ENCODE measurements around the gene CCDC158. TPM values are rescaled to one million over a fixed set of nuclear protein-coding genes. Genes with fewer than 3 reads are reported as not detected.
"Not testable (repeated sequence)": the region's sequence is repeated elsewhere in the genome, so short reads cannot be mapped to it uniquely, and the experiment has no call there.

Gene CCDC158
- total RNA-seq (2014; rRNA removed; shearing (Covaris generic)), result 0.26 TPM in 1 of 2 replicates, not detected in the other
- polyA plus RNA-seq (2015; cell fraction: cytosol; rRNA removed), result not detected in 2 replicates
- polyA plus RNA-seq (2015; cell fraction: nucleus; rRNA removed), result not detected in 2 replicates

DNA sequence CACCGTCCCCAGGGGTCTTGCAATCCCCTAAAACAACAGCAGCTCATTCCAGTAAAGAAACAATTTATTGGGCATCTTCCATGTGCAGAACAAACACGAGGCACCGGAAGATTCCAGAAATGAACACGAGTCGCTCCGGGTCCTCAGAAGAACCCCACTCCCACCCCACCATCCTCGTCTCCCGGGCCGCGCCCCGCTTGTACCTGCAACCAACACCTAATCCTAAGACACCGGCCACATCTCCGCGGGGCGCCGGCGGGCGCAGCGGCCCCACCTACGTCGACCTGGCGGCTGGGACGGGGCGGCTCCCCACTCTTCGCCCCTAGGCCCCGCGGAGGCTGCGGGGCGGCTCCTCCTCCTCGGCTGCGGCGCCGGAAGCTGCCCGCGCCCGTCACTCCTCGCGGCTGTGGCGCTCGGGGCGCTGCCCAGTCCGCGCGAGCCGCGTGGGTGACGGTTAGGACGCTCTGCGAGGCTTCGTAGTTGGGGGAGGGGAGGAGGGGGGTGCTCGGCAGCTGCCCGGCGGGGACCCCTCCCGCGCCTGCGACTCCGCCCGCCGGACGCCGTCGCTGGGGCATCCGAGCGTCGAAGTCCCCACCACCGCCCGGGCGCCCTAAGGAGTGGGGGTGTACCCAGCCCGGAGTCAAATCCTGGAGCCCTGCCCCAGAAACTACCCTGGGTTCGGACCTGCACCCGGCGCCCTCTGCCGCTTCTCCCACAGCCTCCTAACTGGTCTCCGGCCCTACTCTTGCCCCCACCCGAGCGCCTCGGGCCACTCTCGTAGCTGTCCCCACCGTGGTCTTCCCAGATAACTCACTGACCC lies at the start of gene CCDC158:
CCDC158 (minus strand) TSS at position 380 of the 820 bp plus-strand sequence. CDS start 17,934 bp downstream, outside the sequence.
- in situ Hi-C loops (cut with HindIII; ENCODE audit: low pct_unique_long_range_greater_than_20kb, low sequenced_read_pairs), result no loop called here

GRCh38 chr4:76470532-76470931 lies 49.6 kb upstream of the CCDC158 start:
- in situ Hi-C loops (cut with HindIII; ENCODE audit: low pct_unique_long_range_greater_than_20kb, low sequenced_read_pairs), result no loop called here

More for the DNA sequence above, at the start of gene CCDC158:
- DNase-seq (ENCODE audit: low read depth, low spot score), result no peak

GRCh38 chr4:76470064-76470463 lies 49.1 kb upstream of the CCDC158 start:
- DNase-seq (ENCODE audit: low read depth, low spot score), result no peak

More at GRCh38 chr4:76470532-76470931, 49.6 kb upstream of the CCDC158 start:
- DNase-seq (ENCODE audit: low read depth, low spot score), result no peak

DNA sequence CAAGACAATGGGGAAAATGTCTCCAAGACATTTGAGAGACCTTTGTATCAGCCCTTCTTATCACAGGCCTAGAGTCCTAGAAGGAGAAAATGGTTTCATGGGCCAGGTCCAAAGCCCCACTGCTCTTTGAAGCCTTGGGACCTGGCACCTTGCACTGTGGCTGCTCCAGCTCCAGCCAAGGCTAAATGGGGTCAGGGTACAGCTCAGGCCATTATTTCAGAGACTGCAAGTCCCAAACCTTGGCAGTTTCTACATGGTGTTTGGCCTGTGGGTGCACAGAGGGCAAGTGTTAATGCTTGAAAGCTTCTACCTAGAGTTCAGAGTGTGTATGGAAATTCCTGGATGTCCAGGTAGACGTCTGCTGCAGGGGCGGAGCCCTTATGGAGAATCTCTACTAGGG lies 42.6 kb upstream of the CCDC158 start:
- in situ Hi-C loops (cut with HindIII; ENCODE audit: low pct_unique_long_range_greater_than_20kb, low sequenced_read_pairs), result no loop called here
- no peak for DNase-seq (ENCODE audit: low read depth, low spot score)

More at GRCh38 chr4:76470064-76470463, 49.1 kb upstream of the CCDC158 start:
- in situ Hi-C loops (cut with HindIII; ENCODE audit: low pct_unique_long_range_greater_than_20kb, low sequenced_read_pairs), result no loop called here

- DNase-seq (ENCODE audit: low read depth, low spot score), result no peak
- in situ Hi-C loops (cut with HindIII; ENCODE audit: low pct_unique_long_range_greater_than_20kb, low sequenced_read_pairs), result no loop called here
Observed at GRCh38 chr4:76459291-76459723, 38.4 kb upstream of the CCDC158 start.

DNA sequence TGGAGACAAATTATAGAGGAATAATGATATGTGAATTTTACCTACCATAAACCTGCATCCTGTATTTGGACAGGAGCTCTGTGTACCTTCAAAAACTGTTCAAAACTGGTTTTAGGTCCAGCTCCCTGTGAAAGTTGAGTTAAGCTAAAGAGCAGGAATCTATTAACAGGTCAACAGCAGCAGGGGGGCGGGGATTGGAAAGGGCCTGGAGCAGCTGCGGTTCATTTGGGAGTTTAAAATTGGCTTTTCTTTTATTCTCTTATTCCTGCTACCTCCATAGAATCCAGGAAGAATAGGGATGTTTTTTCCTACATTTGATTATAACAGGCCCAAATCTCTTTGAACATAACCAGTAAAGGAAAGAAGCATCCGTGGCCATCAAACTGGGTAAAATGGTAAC lies 37.9 kb upstream of the CCDC158 start:
- in situ Hi-C loops (cut with HindIII; ENCODE audit: low pct_unique_long_range_greater_than_20kb, low sequenced_read_pairs), result no loop called here
- no peak for DNase-seq (ENCODE audit: low read depth, low spot score)

GRCh38 chr4:76458297-76458696 lies 37.4 kb upstream of the CCDC158 start:
- DNase-seq (ENCODE audit: low read depth, low spot score), result no peak
- in situ Hi-C loops (cut with HindIII; ENCODE audit: low pct_unique_long_range_greater_than_20kb, low sequenced_read_pairs), result no loop called here

DNA sequence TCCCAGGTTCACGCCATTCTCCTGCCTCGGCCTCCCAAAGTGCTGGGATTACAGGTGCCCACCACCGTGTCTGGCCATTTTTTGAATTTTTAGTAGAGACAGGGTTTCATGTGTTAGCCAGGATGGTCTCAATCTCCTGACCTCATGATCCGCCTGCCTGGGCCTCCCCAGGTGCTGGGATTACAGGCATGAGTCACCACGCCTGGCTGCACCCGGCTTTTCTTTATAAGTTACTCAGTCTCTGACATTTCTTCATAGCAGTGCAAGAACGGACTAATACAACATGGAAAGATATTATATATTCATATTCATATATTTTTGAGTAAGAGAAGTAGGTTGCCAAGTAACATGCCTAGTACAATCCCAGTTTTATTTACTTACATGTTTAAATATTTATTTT lies 36.9 kb upstream of the CCDC158 start:
- in situ Hi-C loops (cut with HindIII; ENCODE audit: low pct_unique_long_range_greater_than_20kb, low sequenced_read_pairs), result no loop called here
- no peak for DNase-seq (ENCODE audit: low read depth, low spot score)

DNA sequence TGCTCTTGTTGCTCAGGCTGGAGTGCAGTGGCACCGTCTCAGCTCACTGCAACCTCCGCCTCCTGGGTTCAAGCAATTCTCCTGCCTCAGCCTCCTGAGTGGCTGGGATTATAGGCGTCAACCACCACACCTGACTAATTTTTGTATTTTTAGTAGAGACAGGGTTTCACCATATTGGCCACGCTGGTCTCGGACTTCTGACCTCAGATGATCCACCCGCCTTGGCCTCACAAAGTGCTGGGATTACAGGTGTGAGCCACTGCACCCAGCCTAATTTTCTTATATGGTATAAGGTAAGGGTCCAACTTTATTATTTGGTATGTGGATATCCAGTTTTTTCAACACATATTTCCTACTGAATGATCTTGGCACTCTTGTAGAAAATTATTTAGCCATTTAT lies 33.1 kb upstream of the CCDC158 start:
- in situ Hi-C loops (cut with HindIII; ENCODE audit: low pct_unique_long_range_greater_than_20kb, low sequenced_read_pairs); DNase-seq (ENCODE audit: low read depth, low spot score): not testable (repeated sequence)

- no peak for DNase-seq (ENCODE audit: low read depth, low spot score)
- in situ Hi-C loops (cut with HindIII; ENCODE audit: low pct_unique_long_range_greater_than_20kb, low sequenced_read_pairs), result no loop called here
Observed at GRCh38 chr4:76453232-76453631, 32.3 kb upstream of the CCDC158 start.

GRCh38 chr4:76449833-76450232 lies 28.9 kb upstream of the CCDC158 start:
- DNase-seq (ENCODE audit: low read depth, low spot score), result peak; percentile 49
- in situ Hi-C loops (cut with HindIII; ENCODE audit: low pct_unique_long_range_greater_than_20kb, low sequenced_read_pairs), result no loop called here

- in situ Hi-C loops (cut with HindIII; ENCODE audit: low pct_unique_long_range_greater_than_20kb, low sequenced_read_pairs), result no loop called here
Observed at GRCh38 chr4:76449362-76449767, 28.4 kb upstream of the CCDC158 start.

DNA sequence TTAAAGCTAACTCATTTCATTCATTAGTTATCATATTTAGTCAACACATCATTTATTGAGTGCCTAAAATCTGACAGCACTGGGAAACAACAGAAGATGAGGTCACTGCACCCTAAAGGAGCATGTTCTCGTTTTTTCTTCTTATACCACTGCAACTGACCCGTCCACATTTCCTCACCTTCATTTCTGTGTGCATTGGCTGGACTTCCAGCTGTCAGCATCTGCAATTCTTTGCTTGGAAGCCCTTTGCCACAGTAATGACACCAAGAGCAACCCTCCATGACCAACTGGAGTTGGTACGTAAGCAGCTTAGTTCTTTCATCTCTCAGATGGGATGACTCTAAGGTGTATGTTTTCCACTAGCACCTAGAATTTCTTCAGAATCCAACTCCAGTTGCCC lies 27.3 kb upstream of the CCDC158 start:
- in situ Hi-C loops (cut with HindIII; ENCODE audit: low pct_unique_long_range_greater_than_20kb, low sequenced_read_pairs), result no loop called here
- no peak for DNase-seq (ENCODE audit: low read depth, low spot score)

More at GRCh38 chr4:76449362-76449767, 28.4 kb upstream of the CCDC158 start:
- DNase-seq (ENCODE audit: low read depth, low spot score), result peak; percentile 93

GRCh38 chr4:76447393-76447851 lies 26.5 kb upstream of the CCDC158 start:
- in situ Hi-C loops (cut with HindIII; ENCODE audit: low pct_unique_long_range_greater_than_20kb, low sequenced_read_pairs), result no loop called here
- DNase-seq (ENCODE audit: low read depth, low spot score), result peak; percentile 93

- DNase-seq (ENCODE audit: low read depth, low spot score), result no peak
- in situ Hi-C loops (cut with HindIII; ENCODE audit: low pct_unique_long_range_greater_than_20kb, low sequenced_read_pairs), result no loop called here
Observed at GRCh38 chr4:76445911-76446310, 25.0 kb upstream of the CCDC158 start.

GRCh38 chr4:76443376-76443775 lies 22.4 kb upstream of the CCDC158 start:
- in situ Hi-C loops (cut with HindIII; ENCODE audit: low pct_unique_long_range_greater_than_20kb, low sequenced_read_pairs), result no loop called here

DNA sequence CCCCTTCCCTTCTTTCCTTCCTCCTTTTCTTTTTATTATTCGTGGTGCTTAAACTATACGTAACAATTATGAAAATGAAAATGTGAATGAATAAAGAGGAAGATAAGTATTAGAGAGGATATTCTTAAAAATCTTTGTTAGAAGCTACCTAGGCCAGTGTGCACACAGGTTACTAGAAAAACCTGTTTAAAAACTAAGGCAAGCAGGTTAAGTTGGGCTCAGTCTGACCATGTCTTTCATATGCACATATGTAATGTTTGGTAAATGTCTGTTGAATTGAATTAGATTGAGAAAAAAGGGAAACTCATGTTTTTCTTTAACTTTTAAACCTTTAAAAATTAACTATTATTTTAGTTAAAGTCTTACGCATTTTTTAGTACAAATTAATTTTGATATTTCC lies 21.9 kb upstream of the CCDC158 start:
- DNase-seq (ENCODE audit: low read depth, low spot score), result no peak
- in situ Hi-C loops (cut with HindIII; ENCODE audit: low pct_unique_long_range_greater_than_20kb, low sequenced_read_pairs), result no loop called here

More at GRCh38 chr4:76443376-76443775, 22.4 kb upstream of the CCDC158 start:
- no peak for DNase-seq (ENCODE audit: low read depth, low spot score)

DNA sequence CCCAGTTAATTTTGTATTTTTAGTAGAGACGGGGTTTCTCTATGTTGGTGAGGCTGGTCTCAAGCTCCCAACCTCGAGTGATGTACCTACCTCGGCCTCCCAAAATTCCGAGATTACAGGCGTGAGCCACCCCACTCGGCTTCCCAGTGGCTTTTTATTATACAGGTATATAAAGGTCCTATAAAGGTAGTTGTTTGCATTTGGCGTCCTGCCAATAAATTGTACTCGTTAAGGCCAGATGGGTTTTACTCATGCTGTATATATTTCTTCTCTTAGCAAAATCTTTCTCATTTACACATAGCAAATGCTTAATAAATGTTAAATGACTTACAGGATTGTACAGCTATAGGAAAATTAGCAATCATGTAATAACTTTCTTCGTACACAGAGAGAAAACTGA lies 20.9 kb upstream of the CCDC158 start:
- DNase-seq (ENCODE audit: low read depth, low spot score), result no peak
- in situ Hi-C loops (cut with HindIII; ENCODE audit: low pct_unique_long_range_greater_than_20kb, low sequenced_read_pairs), result no loop called here

DNA sequence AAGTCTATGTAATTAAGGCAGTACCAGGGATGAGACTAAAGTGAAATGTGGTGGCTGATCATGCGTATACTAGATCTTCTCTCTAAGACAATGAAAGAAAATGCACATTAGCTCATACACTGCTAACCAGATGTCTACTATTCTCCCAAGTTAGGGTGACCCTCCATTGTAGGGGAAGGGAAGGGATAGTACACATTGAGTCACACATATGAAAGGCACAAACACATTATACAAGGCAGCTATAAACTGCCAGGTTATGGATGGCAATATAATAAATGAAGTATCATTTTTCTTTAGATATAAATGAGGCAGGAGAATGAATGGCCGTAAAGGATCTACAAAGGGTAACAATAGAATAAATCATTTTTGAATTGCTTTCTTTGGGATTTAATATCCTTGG lies 18.6 kb upstream of the CCDC158 start:
- no peak for DNase-seq (ENCODE audit: low read depth, low spot score)
- in situ Hi-C loops (cut with HindIII; ENCODE audit: low pct_unique_long_range_greater_than_20kb, low sequenced_read_pairs), result no loop called here
